ENCODE data around the gene SLC19A1.

The SLC19A1 gene

DNA sequence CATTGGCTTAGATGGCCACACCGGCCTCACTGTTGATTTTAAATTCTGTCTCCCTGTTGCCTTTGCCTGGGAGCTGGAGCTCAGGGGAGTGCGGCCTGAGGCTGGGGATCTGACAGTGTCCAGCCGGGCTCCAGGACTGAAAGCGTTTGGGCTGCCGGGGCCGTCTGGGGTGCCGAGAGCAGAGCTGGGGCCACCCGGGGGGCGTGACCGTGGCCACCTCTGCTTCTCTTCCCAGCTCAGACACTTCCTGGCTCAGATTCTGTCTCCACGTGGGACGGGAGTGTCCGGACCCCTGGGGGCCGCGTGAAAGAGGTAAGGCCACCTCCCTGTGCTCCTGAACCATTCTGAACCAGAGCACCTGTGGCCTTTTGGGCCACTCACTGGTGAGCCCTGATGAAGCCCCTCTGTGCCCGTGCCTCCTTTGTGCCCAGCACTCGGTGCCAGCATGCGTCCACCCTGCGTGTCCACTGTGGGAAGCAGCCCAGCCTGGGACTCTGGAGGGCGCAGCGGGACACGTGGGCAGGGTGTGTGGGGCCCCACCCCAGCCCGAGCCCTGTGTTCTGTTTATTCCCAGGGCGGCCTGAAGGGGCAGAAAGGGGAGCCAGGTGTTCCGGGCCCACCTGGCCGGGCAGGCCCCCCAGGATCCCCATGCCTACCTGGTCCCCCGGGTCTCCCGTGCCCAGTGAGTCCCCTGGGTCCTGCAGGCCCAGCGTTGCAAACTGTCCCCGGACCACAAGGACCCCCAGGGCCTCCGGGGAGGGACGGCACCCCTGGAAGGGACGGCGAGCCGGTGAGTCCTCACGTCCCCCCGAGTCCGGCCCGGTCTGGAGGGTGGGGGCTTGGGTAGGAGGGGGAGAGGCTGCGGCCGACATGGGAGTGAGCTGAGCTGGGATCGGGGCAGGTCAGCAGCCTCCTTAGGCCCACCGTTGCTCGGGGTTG is 64.8 kb downstream of the SLC19A1 start:
- peaks cover 44% of the 10 kb centered on the region for H3K79me1 ChIP-seq (replicated peaks; ENCODE audit: low read length, poor library complexity, severe bottlenecking)
- H3K9me3 ChIP-seq (ENCODE audit: control insufficient read depth, low read length), result no peaks in the 10 kb centered on the region
- no peak overlapping the region for H3K4me3 ChIP-seq (ENCODE audit: insufficient read depth in 1 of 2, low read depth in 1 of 2, low read length in 2 of 2)
- H3K4ac ChIP-seq (ENCODE audit: low read depth in 1 of 2, low read length in 2 of 2), result no peak overlapping the region
- H3K27me3 ChIP-seq (ENCODE audit: control insufficient read depth in 1 of 2, insufficient read depth in 1 of 2, low read length in 2 of 2), result no peaks in the 10 kb centered on the region
- no peak for DNase-seq
- H2BK15ac ChIP-seq (ENCODE audit: low read depth, poor library complexity, severe bottlenecking), result no peak overlapping the region
- H4K8ac ChIP-seq (ENCODE audit: low read length), result peak overlapping the region; percentile 1
- H3K4me2 ChIP-seq (ENCODE audit: low read length, poor library complexity, severe bottlenecking), result no peak overlapping the region
- no peak overlapping the region for H2AFZ ChIP-seq (ENCODE audit: low read depth, low read length)
- H2AK5ac ChIP-seq (ENCODE audit: low read length, severe bottlenecking), result no peak overlapping the region
- H3K18ac ChIP-seq (ENCODE audit: low read depth in 1 of 2, low read length in 2 of 2), result no peak overlapping the region
- no peak overlapping the region for H4K91ac ChIP-seq (ENCODE audit: low read length)
- 94% methylated on average over 42 of the region's 44 CpGs for WGBS
- H2BK120ac ChIP-seq (ENCODE audit: low read depth, low read length), result no peak overlapping the region
- no peak overlapping the region for H3K23ac ChIP-seq (ENCODE audit: low read length in 2 of 2)
- H3K9ac ChIP-seq (ENCODE audit: low read length), result no peak overlapping the region
- no peak overlapping the region for H2BK5ac ChIP-seq (ENCODE audit: low read depth, low read length, poor library complexity, severe bottlenecking)
- H2BK12ac ChIP-seq (ENCODE audit: low read length in 2 of 2), result peak overlapping the region in 1 of 2 experiments; percentile 21
- no peak overlapping the region for H3K27ac ChIP-seq (ENCODE audit: low read length, poor library complexity, severe bottlenecking)
- peaks cover 19% of the 10 kb centered on the region for H3K4me1 ChIP-seq (ENCODE audit: control insufficient read depth, insufficient read depth, low read depth, low read length)
- no peak overlapping the region for H3K14ac ChIP-seq (ENCODE audit: low read length in 2 of 2)
- peaks cover 48 to 97% of the 10 kb centered on the region in 2 experiments for H3K36me3 ChIP-seq (ENCODE audit: control insufficient read depth in 1 of 2, insufficient read depth in 2 of 2, low read depth in 1 of 2, low read length in 2 of 2)

- Histone ChIP-seq H2BK15ac (ENCODE audit: low read depth, poor library complexity, severe bottlenecking) (no peak overlapping the region), H2BK120ac (ENCODE audit: low read depth, low read length) (no peak overlapping the region), H3K4ac (ENCODE audit: low read depth in 1 of 2, low read length in 2 of 2) (no peak overlapping the region), H2BK5ac (ENCODE audit: low read depth, low read length, poor library complexity, severe bottlenecking) (no peak overlapping the region), H4K91ac (ENCODE audit: low read length) (no peak overlapping the region), H3K79me1 (replicated peaks; ENCODE audit: low read length, poor library complexity, severe bottlenecking) (peaks cover 39% of the 10 kb centered on the region), H4K8ac (ENCODE audit: low read length) (no peak overlapping the region), H3K14ac (ENCODE audit: low read length in 2 of 2) (no peak overlapping the region), H3K27ac (ENCODE audit: low read length, poor library complexity, severe bottlenecking) (no peak overlapping the region), H3K18ac (ENCODE audit: low read depth in 1 of 2, low read length in 2 of 2) (peak overlapping the region in 1 of 2 experiments; percentile 38), H3K4me1 (ENCODE audit: control insufficient read depth, insufficient read depth, low read depth, low read length) (peaks cover 25% of the 10 kb centered on the region), H3K23ac (ENCODE audit: low read length in 2 of 2) (no peak overlapping the region), H3K4me2 (ENCODE audit: low read length, poor library complexity, severe bottlenecking) (no peak overlapping the region), H2BK12ac (ENCODE audit: low read length in 2 of 2) (no peak overlapping the region), H2AK5ac (ENCODE audit: low read length, severe bottlenecking) (no peak overlapping the region), H3K27me3 (ENCODE audit: control insufficient read depth in 1 of 2, insufficient read depth in 1 of 2, low read length in 2 of 2) (no peaks in the 10 kb centered on the region), H2AFZ (ENCODE audit: low read depth, low read length) (no peak overlapping the region), H3K36me3 (ENCODE audit: control insufficient read depth in 1 of 2, insufficient read depth in 2 of 2, low read depth in 1 of 2, low read length in 2 of 2) (peaks cover 40 to 91% of the 10 kb centered on the region in 2 experiments), H3K4me3 (ENCODE audit: insufficient read depth in 1 of 2, low read depth in 1 of 2, low read length in 2 of 2) (no peak overlapping the region), H3K9me3 (ENCODE audit: control insufficient read depth, low read length) (no peaks in the 10 kb centered on the region), H3K9ac (ENCODE audit: low read length) (no peak overlapping the region)
- DNase-seq, result no peak
- WGBS, result 98% methylated on average over 6 of the region's 6 CpGs
Measured at GRCh38 chr21:45476582-45476981, 65.7 kb downstream of the SLC19A1 start.

- peaks cover 34 to 85% of the 10 kb centered on the region in 2 experiments for H3K36me3 ChIP-seq (ENCODE audit: control insufficient read depth in 1 of 2, insufficient read depth in 2 of 2, low read depth in 1 of 2, low read length in 2 of 2)
- H3K9ac ChIP-seq (ENCODE audit: low read length), result no peak overlapping the region
- no peak overlapping the region for H2BK5ac ChIP-seq (ENCODE audit: low read depth, low read length, poor library complexity, severe bottlenecking)
- H2AFZ ChIP-seq (ENCODE audit: low read depth, low read length), result no peak overlapping the region
- H2BK12ac ChIP-seq (ENCODE audit: low read length in 2 of 2), result no peak overlapping the region
- no peak overlapping the region for H3K4me2 ChIP-seq (ENCODE audit: low read length, poor library complexity, severe bottlenecking)
- H3K23ac ChIP-seq (ENCODE audit: low read length in 2 of 2), result no peak overlapping the region
- H3K4me1 ChIP-seq (ENCODE audit: control insufficient read depth, insufficient read depth, low read depth, low read length), result peaks cover 27% of the 10 kb centered on the region
- no peaks in the 10 kb centered on the region for H3K9me3 ChIP-seq (ENCODE audit: control insufficient read depth, low read length)
- WGBS, result 97% methylated on average over 51 of the region's 53 CpGs
- no peak overlapping the region for H3K18ac ChIP-seq (ENCODE audit: low read depth in 1 of 2, low read length in 2 of 2)
- H3K14ac ChIP-seq (ENCODE audit: low read length in 2 of 2), result no peak overlapping the region
- H4K91ac ChIP-seq (ENCODE audit: low read length), result no peak overlapping the region
- H3K4ac ChIP-seq (ENCODE audit: low read depth in 1 of 2, low read length in 2 of 2), result no peak overlapping the region
- peaks cover 37% of the 10 kb centered on the region for H3K79me1 ChIP-seq (replicated peaks; ENCODE audit: low read length, poor library complexity, severe bottlenecking)
- H2BK15ac ChIP-seq (ENCODE audit: low read depth, poor library complexity, severe bottlenecking), result no peak overlapping the region
- H3K4me3 ChIP-seq (ENCODE audit: insufficient read depth in 1 of 2, low read depth in 1 of 2, low read length in 2 of 2), result no peak overlapping the region
- H4K8ac ChIP-seq (ENCODE audit: low read length), result no peak overlapping the region
- no peaks in the 10 kb centered on the region for H3K27me3 ChIP-seq (ENCODE audit: control insufficient read depth in 1 of 2, insufficient read depth in 1 of 2, low read length in 2 of 2)
- H3K27ac ChIP-seq (ENCODE audit: low read length, poor library complexity, severe bottlenecking), result no peak overlapping the region
- no peak overlapping the region for H2BK120ac ChIP-seq (ENCODE audit: low read depth, low read length)
- no peak overlapping the region for H2AK5ac ChIP-seq (ENCODE audit: low read length, severe bottlenecking)
- DNase-seq, result no peak
Measured at GRCh38 chr21:45475797-45476570, 66.3 kb downstream of the SLC19A1 start.

Data from mesenchymal stem cell (in vitro differentiated cells and primary cell).